Activated CD4-positive, alpha-beta T cell treated with anti-CD3 and anti-CD28 coated beads, Interleukin-2, amount 10 ng/mL, durations not matched to agents 24 days and 14 days (primary cell): Measurements from ENCODE around the gene NOPCHAP1. TPM values are rescaled to one million over a fixed set of nuclear protein-coding genes. Genes with fewer than 3 reads are reported as not detected.
A peak's percentile ranks its signal among the peaks of the same experiment; 100 is the strongest.

Experiments
- DNase-seq: peaks from one replicate; pipeline ENCODE4 v3.0.0; 2022
- H3K27ac Mint-ChIP-seq: one replicate; pipeline ENCODE4 v1.8.0; 2022; ENCODE audit warnings: mild to moderate bottlenecking, mixed read lengths
- H3K27me3 Mint-ChIP-seq: one replicate; pipeline ENCODE4 v1.8.0; 2022; ENCODE audit warnings: mixed read lengths
- H3K36me3 Mint-ChIP-seq: one replicate; pipeline ENCODE4 v1.8.0; 2022; ENCODE audit warnings: low read depth, mild to moderate bottlenecking, mixed read lengths
- H3K4me1 Mint-ChIP-seq: one replicate; pipeline ENCODE4 v1.8.0; 2021; ENCODE audit warnings: mixed read lengths
- H3K4me3 Mint-ChIP-seq: one replicate; pipeline ENCODE4 v1.8.0; 2022; ENCODE audit warnings: mild to moderate bottlenecking, moderate library complexity, mixed read lengths
- H3K9me3 Mint-ChIP-seq: one replicate; pipeline ENCODE4 v1.8.0; 2021; ENCODE audit warnings: mixed read lengths
- intact Hi-C: fragments of 100-400 bp; cut with micrococcal nuclease; formaldehyde crosslinking; loops from one replicate; pipeline ENCODE4 v1.15.1; 2023
- total RNA-seq: library from RNA; stranded (reverse); gene quantifications from 2 replicates; pipeline ENCODE4 v1.2.3, GENCODE V29; 2022

Gene NOPCHAP1
- total RNA-seq, 1 donor from 2014 or later = 41.3 TPM

- peaks cover 24% of the 10 kb centered on the region for H3K36me3 Mint-ChIP-seq
- H3K4me3 Mint-ChIP-seq = no peak overlapping the region
- intact Hi-C loops = no loop called here
- H3K27ac Mint-ChIP-seq = no peak overlapping the region
- DNase-seq = no peak
- H3K9me3 Mint-ChIP-seq = no peaks in the 10 kb centered on the region
- H3K4me1 Mint-ChIP-seq = peaks cover 5% of the 10 kb centered on the region
- H3K27me3 Mint-ChIP-seq = no peaks in the 10 kb centered on the region
These were observed 31.9 kb downstream of the NOPCHAP1 start for GRCh38 chr12:105018012-105018411.

- DNase-seq = no peak
- H3K27me3 Mint-ChIP-seq = no peaks in the 10 kb centered on the region
- H3K4me1 Mint-ChIP-seq = peaks cover 5% of the 10 kb centered on the region
- intact Hi-C loops = no loop called here
- H3K4me3 Mint-ChIP-seq = no peak overlapping the region
- H3K9me3 Mint-ChIP-seq = no peaks in the 10 kb centered on the region
- H3K27ac Mint-ChIP-seq = no peak overlapping the region
- peaks cover 21% of the 10 kb centered on the region for H3K36me3 Mint-ChIP-seq
These were observed 32.7 kb downstream of the NOPCHAP1 start for GRCh38 chr12:105018776-105019175.

GRCh38 chr12:105020241-105020962 lies 34.3 kb downstream of the NOPCHAP1 start:
- intact Hi-C loops = no loop called here
- no peaks in the 10 kb centered on the region for H3K27me3 Mint-ChIP-seq
- no peaks in the 10 kb centered on the region for H3K9me3 Mint-ChIP-seq
- no peaks in the 10 kb centered on the region for H3K4me1 Mint-ChIP-seq
- no peak overlapping the region for H3K4me3 Mint-ChIP-seq
- no peak overlapping the region for H3K27ac Mint-ChIP-seq
- DNase-seq = no peak
- H3K36me3 Mint-ChIP-seq = peaks cover 12% of the 10 kb centered on the region

- Mint-ChIP-seq H3K9me3 (no peaks in the 10 kb centered on the region), H3K36me3 (no peaks in the 10 kb centered on the region), H3K27me3 (no peaks in the 10 kb centered on the region), H3K27ac (no peak overlapping the region), H3K4me3 (no peak overlapping the region), H3K4me1 (no peaks in the 10 kb centered on the region)
- DNase-seq = no peak
- intact Hi-C loops = no loop called here
These were observed 38.8 kb downstream of the NOPCHAP1 start for GRCh38 chr12:105024928-105025327.

- Mint-ChIP-seq H3K4me3 (no peak overlapping the region), H3K27ac (no peak overlapping the region), H3K9me3 (peaks cover 1% of the 10 kb centered on the region), H3K36me3 (peaks cover 1% of the 10 kb centered on the region), H3K27me3 (no peaks in the 10 kb centered on the region), H3K4me1 (peaks cover 2% of the 10 kb centered on the region)
- intact Hi-C loops = no loop called here
- no peak for DNase-seq
These were observed 39.8 kb downstream of the NOPCHAP1 start for GRCh38 chr12:105025890-105026289.

- no peak overlapping the region for H3K4me3 Mint-ChIP-seq
- no peak for DNase-seq
- intact Hi-C loops = no loop called here
- peaks cover 3% of the 10 kb centered on the region for H3K36me3 Mint-ChIP-seq
- H3K9me3 Mint-ChIP-seq = peaks cover 4% of the 10 kb centered on the region
- peaks cover 7% of the 10 kb centered on the region for H3K4me1 Mint-ChIP-seq
- no peaks in the 10 kb centered on the region for H3K27me3 Mint-ChIP-seq
- no peak overlapping the region for H3K27ac Mint-ChIP-seq
These were observed 40.3 kb downstream of the NOPCHAP1 start for GRCh38 chr12:105026411-105026810.

GRCh38 chr12:105030820-105031807 lies 45.0 kb downstream of the NOPCHAP1 start:
- Mint-ChIP-seq H3K27ac (peak overlapping the region; percentile 73), H3K4me1 (peaks cover 29% of the 10 kb centered on the region), H3K27me3 (no peaks in the 10 kb centered on the region), H3K36me3 (peaks cover 8% of the 10 kb centered on the region), H3K9me3 (peaks cover 4% of the 10 kb centered on the region), H3K4me3 (peak overlapping the region; percentile 22)
- intact Hi-C loops = no loop called here
- DNase-seq = no peak

GRCh38 chr12:105032703-105033357 lies 46.7 kb downstream of the NOPCHAP1 start:
- intact Hi-C loops = no loop called here
- no peak overlapping the region for H3K4me3 Mint-ChIP-seq
- peaks cover 4% of the 10 kb centered on the region for H3K9me3 Mint-ChIP-seq
- no peaks in the 10 kb centered on the region for H3K27me3 Mint-ChIP-seq
- H3K36me3 Mint-ChIP-seq = peaks cover 8% of the 10 kb centered on the region
- H3K4me1 Mint-ChIP-seq = peaks cover 38% of the 10 kb centered on the region
- H3K27ac Mint-ChIP-seq = peak overlapping the region; percentile 2
- no peak for DNase-seq

- intact Hi-C loops = no loop called here
- Mint-ChIP-seq H3K27ac (peak overlapping the region; percentile 32), H3K4me1 (peaks cover 44% of the 10 kb centered on the region), H3K9me3 (peaks cover 4% of the 10 kb centered on the region), H3K4me3 (no peak overlapping the region), H3K36me3 (peaks cover 8% of the 10 kb centered on the region), H3K27me3 (no peaks in the 10 kb centered on the region)
- DNase-seq = no peak
These were observed 47.7 kb downstream of the NOPCHAP1 start for GRCh38 chr12:105033851-105034250.

Other genes starting within 250 kb of the NOPCHAP1 start
- 11.5 and 12.3 TPM in 2 replicates for gene SLC41A2, start 28.0 kb upstream of the NOPCHAP1 start, total RNA-seq
- gene ALDH1L2, start 98.1 kb downstream of the NOPCHAP1 start, total RNA-seq = 1.3 and 1.5 TPM in 2 replicates
- gene WASHC4, start 121.4 kb downstream of the NOPCHAP1 start, total RNA-seq = 31.5 and 36.5 TPM in 2 replicates
- 18.2 and 20.5 TPM in 2 replicates for gene APPL2, start 249.9 kb downstream of the NOPCHAP1 start, total RNA-seq